Pancreas (tissue), 10 donors: ENCODE data around the gene KRT4. TPM values are rescaled to one million over a fixed set of nuclear protein-coding genes. Genes with fewer than 3 reads are reported as not detected.

Experiments used
- ATAC-seq, 4 donors: fragments of 200-7000 bp; cut with Tn5 transposase; one replicate each; pipeline versions ENCODE4 v1.8.0 to v1.9.1; 2020; ENCODE audit warnings: mild to moderate bottlenecking in 4 of 4, moderate library complexity in 4 of 4
- DNase-seq, 6 donors: peaks; one replicate each; pipeline ENCODE4 v3.0.0-alpha.2; 2020
- FAIRE-seq: peaks from 2 replicates; lab custom pipeline; 2012; peaks lifted over from hg19 to GRCh38; lab: Jason Lieb, UNC
- H3K27ac ChIP-seq, 4 donors: fragments of 200-600 bp; sonication (generic); 1 replicate in 3 of 4; 2 replicates in 1 of 4; pipeline versions ENCODE4 v1.5.0 to v1.8.0; 2020
- H3K27me3 ChIP-seq, 4 donors: fragments of 200-600 bp; one replicate each; pipeline ENCODE4 v1.8.0; 2021
- H3K36me3 ChIP-seq, 3 donors: fragments of 200-600 bp; sonication (generic) in 1 of 3; one replicate each; pipeline versions ENCODE4 v1.5.0 to v1.8.0; 2020 to 2021
- H3K4me1 ChIP-seq, 3 donors: fragments of 200-600 bp; one replicate each; pipeline ENCODE4 v1.8.0; 2021
- H3K4me3 ChIP-seq, 4 donors: fragments of 200-600 bp; sonication (generic) in 2 of 4; one replicate each; pipeline versions ENCODE4 v1.5.0 to v1.8.0; 2020 to 2021
- H3K9me3 ChIP-seq, 4 donors: fragments of 200-600 bp; one replicate each; pipeline ENCODE4 v1.8.0; 2021
- CTCF ChIP-seq, 4 donors: fragments of 200-600 bp; sonication (generic) in 3 of 4; IDR thresholded peaks; one replicate each; pipeline versions ENCODE4 v1.5.0 to v1.8.0; 2021; ENCODE audit warnings: antibody characterized with exemption in 4 of 4
- WGBS, 2 donors: extraction: QIAGEN DNeasy Blood & Tissue Kit; methylation state at CpG; one replicate each; pipeline ENCODE4 v1.1.7; 2013; 5-methylcytosine and 5-hydroxymethylcytosine counted together
- intact Hi-C, 3 donors: fragments of 100-400 bp; cut with DNase I; formaldehyde crosslinking; loops; one replicate each; pipeline versions ENCODE4 v1.11.1 to v1.14.2; 2022
- polyA plus RNA-seq, 2 donors: library from polyadenylated mRNA; stranded (reverse); fragments of 200-250 nt; gene quantifications; one replicate each; pipeline ENCODE4 v1.2.3, GENCODE V29; 2013
- total RNA-seq, 6 donors: library from RNA; stranded (reverse); fragmentation: NEBNext Ultra II Directional in 4 of 6; extraction: Animal tissue kit (Norgen Biotek cat#: 25700) in 4 of 6; gene quantifications; one replicate each; pipeline versions ENCODE4 v1.2.1 to v1.2.4, GENCODE V29; 2021 to 2023
- donor health status: healthy with polysubstance abuse.
- donor health status: DM: no; HTN: no; CAD: no; lungs with moderate emphysema.
- donor health status: DM: no; HTN: no; CAD: no.
- donor health status: control.
- donor health status: control.
- donor health status: Bipolar disorder and iron deficiency.
- donor health status: DM: yes; HTN: yes; CAD: no.
- donor health status: DM: no; HTN: no; CAD: no.
- donor health status: DM: no; HTN: no; CAD: no.
- donor health status: DM: yes; HTN: yes; CAD: no.

The KRT4 gene
- total and polyA plus RNA-seq, 8 donors = 0.09 to 1.9 (median 0.26) TPM; not detected in 1

- WGBS, 2 donors = 63 to 78% methylated on average over 7 of the region's 7 CpGs
- DNase-seq (no peak), ATAC-seq (no peak), FAIRE-seq (no peak)
- intact Hi-C loops = no loop called here
- no peak overlapping the region for H3K27ac ChIP-seq
- H3K4me1 ChIP-seq = no peaks in the 10 kb centered on the region
- TF ChIP-seq CTCF (IDR thresholded peaks at IDR 0.05) = no peak
- no peaks in the 10 kb centered on the region for H3K36me3 ChIP-seq
- H3K4me3 ChIP-seq = no peak overlapping the region
- H3K27me3 ChIP-seq = no peaks in the 10 kb centered on the region
- no peaks in the 10 kb centered on the region for H3K9me3 ChIP-seq
Observed at GRCh38 chr12:52809166-52809565, 4.8 kb downstream of the KRT4 start.

GRCh38 chr12:52808573-52809160 lies 5.2 kb downstream of the KRT4 start:
- TF ChIP-seq CTCF (IDR thresholded peaks at IDR 0.05) = no peak
- no peak for ATAC-seq
- WGBS, 2 donors = 78 to 91% methylated on average over 8 of the region's 8 CpGs
- no peaks in the 10 kb centered on the region for H3K36me3 ChIP-seq
- FAIRE-seq = no peak
- no peak overlapping the region for H3K4me3 ChIP-seq
- DNase-seq = no peak
- no peaks in the 10 kb centered on the region for H3K4me1 ChIP-seq
- H3K27ac ChIP-seq = no peak overlapping the region
- no peaks in the 10 kb centered on the region for H3K27me3 ChIP-seq
- intact Hi-C loops = no loop called here
- H3K9me3 ChIP-seq = no peaks in the 10 kb centered on the region

GRCh38 chr12:52807544-52808470 lies 6.1 kb downstream of the KRT4 start:
- FAIRE-seq = no peak
- 75 to 76% methylated on average over 16 of the region's 16 CpGs for WGBS, 2 donors
- DNase-seq = no peak
- intact Hi-C loops = no loop called here
- H3K36me3 ChIP-seq = no peaks in the 10 kb centered on the region
- no peaks in the 10 kb centered on the region for H3K4me1 ChIP-seq
- no peak for ATAC-seq
- H3K27ac ChIP-seq = no peak overlapping the region
- H3K9me3 ChIP-seq = no peaks in the 10 kb centered on the region
- no peak overlapping the region for H3K4me3 ChIP-seq
- H3K27me3 ChIP-seq = no peaks in the 10 kb centered on the region
- no peak for TF ChIP-seq CTCF (IDR thresholded peaks at IDR 0.05)

- H3K9me3 ChIP-seq = no peaks in the 10 kb centered on the region
- no peak for TF ChIP-seq CTCF (IDR thresholded peaks at IDR 0.05)
Observed at GRCh38 chr12:52806821-52807543, 6.9 kb downstream of the KRT4 start.

More at GRCh38 chr12:52806821-52807543, 6.9 kb downstream of the KRT4 start:
- no peaks in the 10 kb centered on the region for H3K27me3 ChIP-seq
- 79 to 82% methylated on average over 11 of the region's 11 CpGs for WGBS, 2 donors
- no peaks in the 10 kb centered on the region for H3K4me1 ChIP-seq
- no peak overlapping the region for H3K27ac ChIP-seq
- FAIRE-seq (no peak), DNase-seq (no peak), ATAC-seq (no peak)
- H3K4me3 ChIP-seq = no peak overlapping the region
- H3K36me3 ChIP-seq = no peaks in the 10 kb centered on the region
- intact Hi-C loops = no loop called here
